ENCODE data around the gene BICDL1.

BICDL1 gene

GRCh38 chr12:120103044-120103338 is 114.0 kb downstream of the BICDL1 start:
- no peak for DNase-seq

GRCh38 chr12:120103371-120103770 is 114.3 kb downstream of the BICDL1 start:
- DNase-seq: no peak

- no peak for DNase-seq
Measured at GRCh38 chr12:120106151-120106550, 117.1 kb downstream of the BICDL1 start.

GRCh38 chr12:120109570-120110267 is 120.7 kb downstream of the BICDL1 start:
- no peak for DNase-seq

- DNase-seq: peak; percentile 86 to 87
Measured at GRCh38 chr12:120110550-120111501, 121.8 kb downstream of the BICDL1 start.

- DNase-seq: no peak
Measured at GRCh38 chr12:120115066-120115465, 126.0 kb downstream of the BICDL1 start.

- peak; percentile 15 to 25 for DNase-seq
Measured at GRCh38 chr12:120115692-120116440, 126.8 kb downstream of the BICDL1 start.

GRCh38 chr12:120116441-120116791 is 127.4 kb downstream of the BICDL1 start, which contains the start of gene RAB35:
Gene RAB35, minus strand, starts transcription at chr12:120116753. Its CDS starts 103 bp downstream, at chr12:120116650.
- no peak for DNase-seq

- DNase-seq: peak; percentile 86 to 87
Measured at GRCh38 chr12:120116792-120117651, 128.0 kb downstream of the BICDL1 start.

- no peak for DNase-seq
Measured at GRCh38 chr12:120117961-120118320, 128.9 kb downstream of the BICDL1 start.

GRCh38 chr12:120118321-120119061 is 129.5 kb downstream of the BICDL1 start:
- no peak for DNase-seq

- no peak for DNase-seq
Measured at GRCh38 chr12:120119271-120119973, 130.4 kb downstream of the BICDL1 start.

- no peak for DNase-seq
Measured at GRCh38 chr12:120121343-120121742, 132.3 kb downstream of the BICDL1 start.

- DNase-seq: no peak
Measured at GRCh38 chr12:120121766-120122293, 132.8 kb downstream of the BICDL1 start.

- DNase-seq: no peak
Measured at GRCh38 chr12:120125029-120125428, 136.0 kb downstream of the BICDL1 start.

- no peak for DNase-seq
Measured at GRCh38 chr12:120125792-120126634, 137.0 kb downstream of the BICDL1 start.

- DNase-seq: peak; percentile 83 to 93
Measured at GRCh38 chr12:120126635-120127005, 137.6 kb downstream of the BICDL1 start.

- no peak for DNase-seq
Measured at GRCh38 chr12:120130011-120130410, 141.0 kb downstream of the BICDL1 start.

- DNase-seq: no peak
Measured at GRCh38 chr12:120131116-120131515, 142.1 kb downstream of the BICDL1 start.

All from Kasumi-1 (cell line).